Stimulated activated CD8-positive, alpha-beta memory T cell treated with anti-CD3 and anti-CD28 coated beads, Interleukin-15, amount 100 ng/mL, for 24 hours (primary cell): ENCODE results near the gene FBXO8.

Experiments used
- DNase-seq: peaks from one replicate; pipeline ENCODE4 v3.0.0-alpha.2; 2020; ENCODE audit warnings: low read depth

Gene FBXO8

GRCh38 chr4:174207367-174207766, 76.1 kb downstream of the FBXO8 start:
- no peak for DNase-seq

DNA sequence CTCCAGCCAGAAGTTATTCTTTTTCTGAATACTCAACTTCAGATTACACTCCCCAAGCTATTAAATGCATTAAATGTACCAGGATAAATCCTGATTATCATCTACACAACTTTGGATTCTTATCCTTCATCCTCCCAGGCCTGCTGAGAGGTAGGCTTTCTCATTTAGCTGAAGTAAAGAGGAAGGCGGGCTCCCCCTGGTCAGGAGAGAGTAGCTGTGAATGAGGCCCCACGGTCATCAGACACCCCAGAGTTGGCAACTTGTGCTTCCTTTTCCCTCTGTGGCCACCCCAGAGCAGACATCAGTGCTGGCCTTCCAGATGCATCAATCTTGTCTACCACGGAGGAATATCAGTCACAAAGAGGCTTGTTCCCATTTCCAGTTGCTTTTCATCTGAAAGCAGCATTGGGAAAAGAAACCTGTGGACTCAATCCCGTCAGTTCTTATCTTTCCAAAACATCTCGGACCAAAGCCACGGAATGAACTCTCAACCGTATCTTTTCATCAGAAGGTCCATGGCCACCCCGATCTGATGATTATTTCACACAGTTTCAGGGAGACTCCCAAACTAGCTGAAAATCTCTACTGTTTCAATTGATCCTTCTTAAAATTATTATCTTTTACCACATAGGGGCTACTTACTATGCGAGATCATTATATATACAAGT, 79.2 kb downstream of the FBXO8 start:
- DNase-seq, result no peak

DNA sequence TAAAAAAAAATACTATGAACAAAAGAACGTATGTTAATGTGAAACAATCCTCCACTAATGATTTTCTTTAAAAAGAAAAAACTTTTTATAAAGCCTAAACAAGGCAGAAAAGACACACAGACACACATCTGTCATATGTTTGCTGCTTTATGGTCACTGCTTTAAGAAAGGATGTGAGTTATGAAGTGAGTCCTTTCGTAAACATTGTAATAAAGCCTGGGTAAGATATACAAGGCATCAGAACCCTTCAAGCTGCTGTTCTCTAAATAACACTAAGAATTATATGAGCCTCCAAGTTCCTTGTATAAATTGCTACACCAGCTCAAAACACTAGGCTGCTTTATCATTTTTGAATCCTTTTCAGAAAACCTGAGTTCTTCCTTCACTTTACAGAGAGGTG, 81.6 kb downstream of the FBXO8 start:
- no peak for DNase-seq

GRCh38 chr4:174199735-174200134, 83.7 kb downstream of the FBXO8 start:
- DNase-seq, result no peak

DNA sequence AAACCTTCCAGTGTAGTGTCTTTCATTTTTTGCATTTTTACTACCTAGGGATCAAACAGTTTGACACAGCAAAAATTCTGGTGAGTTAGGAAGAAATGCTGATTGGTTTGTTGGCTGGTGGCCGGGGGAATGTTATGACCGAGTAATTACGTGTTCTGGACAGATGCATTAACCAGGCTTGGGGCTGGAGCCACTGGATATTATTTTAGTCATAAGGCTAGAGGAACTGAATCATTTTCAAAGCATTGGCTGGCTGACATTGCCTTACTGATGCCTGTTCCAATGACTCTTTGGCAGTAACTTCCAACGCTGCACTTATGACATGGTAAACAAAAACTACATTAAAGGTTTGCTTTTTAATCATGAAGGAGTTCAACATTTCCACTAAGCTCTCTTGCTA, 84.6 kb downstream of the FBXO8 start:
- DNase-seq, result no peak

DNA sequence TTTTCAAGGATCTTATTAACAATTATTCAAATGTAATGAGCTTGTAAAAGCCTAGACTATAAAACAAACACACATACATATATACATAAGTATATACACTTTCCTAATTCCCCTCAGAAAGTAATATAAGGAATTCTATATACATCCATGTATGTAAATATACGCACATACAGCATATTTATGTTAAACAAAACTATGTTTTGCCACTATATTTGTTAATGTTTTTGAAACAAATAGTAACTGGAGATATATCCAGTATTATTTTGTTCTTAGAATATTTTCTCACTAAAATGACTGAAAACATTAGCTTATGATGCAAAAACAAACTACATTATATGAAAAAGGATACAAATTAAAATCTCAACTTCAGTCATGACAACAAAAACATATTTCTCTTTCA, 85.1 kb downstream of the FBXO8 start:
- no peak for DNase-seq

GRCh38 chr4:174193438-174194374, 89.8 kb downstream of the FBXO8 start:
- DNase-seq, result no peak

- no peak for DNase-seq
These were observed 90.5 kb downstream of the FBXO8 start for GRCh38 chr4:174192943-174193342.

GRCh38 chr4:174190832-174191500, 92.5 kb downstream of the FBXO8 start:
- DNase-seq, result no peak

DNA sequence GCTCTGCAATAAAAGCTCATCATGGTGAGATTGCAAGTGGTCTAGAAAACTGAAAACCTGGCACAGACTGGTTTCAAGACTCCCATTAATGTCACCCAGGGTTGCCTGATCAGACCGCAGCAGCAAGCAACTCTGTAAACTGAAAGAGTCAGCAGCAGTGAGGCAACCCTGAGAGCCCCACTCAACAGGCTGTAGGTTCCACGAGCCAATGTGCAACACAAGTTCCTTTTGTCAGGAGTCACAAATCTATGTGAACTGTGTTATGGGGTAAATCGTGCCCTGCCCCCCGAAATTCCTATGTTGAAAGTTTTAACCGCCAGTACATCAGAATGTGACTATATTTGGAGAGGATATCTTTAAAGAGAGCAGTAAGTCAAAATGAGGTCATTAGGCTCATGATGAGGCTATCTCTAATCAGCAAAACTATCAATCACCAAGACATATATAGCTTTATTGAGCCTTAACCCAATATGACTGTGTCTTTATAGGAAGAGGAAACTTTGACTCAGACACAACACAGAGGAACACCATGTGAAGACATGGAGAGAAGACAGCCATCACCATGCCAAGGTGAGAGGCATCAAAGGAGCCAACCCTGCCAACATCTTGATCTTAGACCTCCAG, 94.0 kb downstream of the FBXO8 start:
- no peak for DNase-seq
